ENCODE measurements around the gene SPATA19. TPM values are rescaled to one million over a fixed set of nuclear protein-coding genes. Genes with fewer than 3 reads are reported as not detected.

SPATA19 gene
- total RNA-seq, 1 experiment from 2014 or later, result not detected

DNA sequence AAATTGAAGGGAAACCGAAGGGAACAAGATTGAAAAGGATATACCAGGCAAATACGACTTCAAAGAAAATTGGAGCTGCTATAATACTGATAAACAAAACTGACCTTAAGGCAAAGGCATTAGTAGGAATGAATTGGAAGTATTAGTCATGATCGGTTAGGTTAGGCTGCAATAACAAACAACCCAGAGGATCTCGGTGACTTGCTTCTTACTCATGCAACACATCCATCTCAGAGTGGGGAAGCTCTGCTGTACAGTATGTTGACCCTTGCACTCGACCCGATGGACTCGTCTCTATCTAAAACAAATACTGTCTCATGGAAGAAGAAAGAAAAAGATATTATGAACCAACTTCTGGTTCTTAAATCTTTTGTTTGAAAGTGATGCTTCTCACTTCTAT lies 42.3 kb downstream of the SPATA19 start:
- H3K4me3 ChIP-seq (ENCODE audit: low read depth in 2 of 2, low read length in 2 of 2), result no peak overlapping the region
- BruUV-seq (replicated peaks), result no TSS peak
- in situ Hi-C loops (cut with HindIII; ENCODE audit: low pct_unique_long_range_greater_than_20kb, low sequenced_read_pairs), result no loop called here
- no peak for ATAC-seq
- 0 out of 2 replicates have a peak, but pooled peaks cover 2% of the 10 kb centered on the region for H3K27me3 ChIP-seq (ENCODE audit: control insufficient read depth, insufficient read depth, low read length)
- no peak for TF ChIP-seq TCF7L2 (IDR thresholded peaks at IDR 0.05; ENCODE audit: low read depth, low read length)
- TF ChIP-seq, protein P1, sequence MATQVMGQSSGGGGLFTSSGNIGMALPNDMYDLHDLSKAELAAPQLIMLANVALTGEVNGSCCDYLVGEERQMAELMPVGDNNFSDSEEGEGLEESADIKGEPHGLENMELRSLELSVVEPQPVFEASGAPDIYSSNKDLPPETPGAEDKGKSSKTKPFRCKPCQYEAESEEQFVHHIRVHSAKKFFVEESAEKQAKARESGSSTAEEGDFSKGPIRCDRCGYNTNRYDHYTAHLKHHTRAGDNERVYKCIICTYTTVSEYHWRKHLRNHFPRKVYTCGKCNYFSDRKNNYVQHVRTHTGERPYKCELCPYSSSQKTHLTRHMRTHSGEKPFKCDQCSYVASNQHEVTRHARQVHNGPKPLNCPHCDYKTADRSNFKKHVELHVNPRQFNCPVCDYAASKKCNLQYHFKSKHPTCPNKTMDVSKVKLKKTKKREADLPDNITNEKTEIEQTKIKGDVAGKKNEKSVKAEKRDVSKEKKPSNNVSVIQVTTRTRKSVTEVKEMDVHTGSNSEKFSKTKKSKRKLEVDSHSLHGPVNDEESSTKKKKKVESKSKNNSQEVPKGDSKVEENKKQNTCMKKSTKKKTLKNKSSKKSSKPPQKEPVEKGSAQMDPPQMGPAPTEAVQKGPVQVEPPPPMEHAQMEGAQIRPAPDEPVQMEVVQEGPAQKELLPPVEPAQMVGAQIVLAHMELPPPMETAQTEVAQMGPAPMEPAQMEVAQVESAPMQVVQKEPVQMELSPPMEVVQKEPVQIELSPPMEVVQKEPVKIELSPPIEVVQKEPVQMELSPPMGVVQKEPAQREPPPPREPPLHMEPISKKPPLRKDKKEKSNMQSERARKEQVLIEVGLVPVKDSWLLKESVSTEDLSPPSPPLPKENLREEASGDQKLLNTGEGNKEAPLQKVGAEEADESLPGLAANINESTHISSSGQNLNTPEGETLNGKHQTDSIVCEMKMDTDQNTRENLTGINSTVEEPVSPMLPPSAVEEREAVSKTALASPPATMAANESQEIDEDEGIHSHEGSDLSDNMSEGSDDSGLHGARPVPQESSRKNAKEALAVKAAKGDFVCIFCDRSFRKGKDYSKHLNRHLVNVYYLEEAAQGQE (IDR thresholded peaks at IDR 0.05; ENCODE audit: insufficient read depth in 1 of 2, low read depth in 2 of 2, low read length in 1 of 2), result no peak
- TF ChIP-seq, protein P2, sequence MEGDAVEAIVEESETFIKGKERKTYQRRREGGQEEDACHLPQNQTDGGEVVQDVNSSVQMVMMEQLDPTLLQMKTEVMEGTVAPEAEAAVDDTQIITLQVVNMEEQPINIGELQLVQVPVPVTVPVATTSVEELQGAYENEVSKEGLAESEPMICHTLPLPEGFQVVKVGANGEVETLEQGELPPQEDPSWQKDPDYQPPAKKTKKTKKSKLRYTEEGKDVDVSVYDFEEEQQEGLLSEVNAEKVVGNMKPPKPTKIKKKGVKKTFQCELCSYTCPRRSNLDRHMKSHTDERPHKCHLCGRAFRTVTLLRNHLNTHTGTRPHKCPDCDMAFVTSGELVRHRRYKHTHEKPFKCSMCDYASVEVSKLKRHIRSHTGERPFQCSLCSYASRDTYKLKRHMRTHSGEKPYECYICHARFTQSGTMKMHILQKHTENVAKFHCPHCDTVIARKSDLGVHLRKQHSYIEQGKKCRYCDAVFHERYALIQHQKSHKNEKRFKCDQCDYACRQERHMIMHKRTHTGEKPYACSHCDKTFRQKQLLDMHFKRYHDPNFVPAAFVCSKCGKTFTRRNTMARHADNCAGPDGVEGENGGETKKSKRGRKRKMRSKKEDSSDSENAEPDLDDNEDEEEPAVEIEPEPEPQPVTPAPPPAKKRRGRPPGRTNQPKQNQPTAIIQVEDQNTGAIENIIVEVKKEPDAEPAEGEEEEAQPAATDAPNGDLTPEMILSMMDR (IDR thresholded peaks at IDR 0.05), result no peak
- no peak for TF ChIP-seq POLR2AphosphoS5 (IDR thresholded peaks at IDR 0.05; ENCODE audit: low read depth, low read length)
- H3K4me1 ChIP-seq (ENCODE audit: control insufficient read depth, insufficient read depth, low read length), result no peaks in the 10 kb centered on the region
- H3K36me3 ChIP-seq (ENCODE audit: control insufficient read depth, insufficient read depth, low read length), result no peaks in the 10 kb centered on the region
- no peak for DNase-seq (ENCODE audit: low read depth, low spot score)
- intact Hi-C loops (cut with micrococcal nuclease; ENCODE audit: unreplicated experiment), result loop anchor here (1.0 kb wide), 1 partner anchor 44 kb away; no protein-coding TSS in a partner anchor
- ChIA-PET CTCF (no interaction called here), POLR2A (no interaction called here)
- no peaks in the 10 kb centered on the region for H3K9me3 ChIP-seq (ENCODE audit: control insufficient read depth, insufficient read depth, low read depth, low read length)
- H3K27ac ChIP-seq (ENCODE audit: low read length), result no peak overlapping the region

DNA sequence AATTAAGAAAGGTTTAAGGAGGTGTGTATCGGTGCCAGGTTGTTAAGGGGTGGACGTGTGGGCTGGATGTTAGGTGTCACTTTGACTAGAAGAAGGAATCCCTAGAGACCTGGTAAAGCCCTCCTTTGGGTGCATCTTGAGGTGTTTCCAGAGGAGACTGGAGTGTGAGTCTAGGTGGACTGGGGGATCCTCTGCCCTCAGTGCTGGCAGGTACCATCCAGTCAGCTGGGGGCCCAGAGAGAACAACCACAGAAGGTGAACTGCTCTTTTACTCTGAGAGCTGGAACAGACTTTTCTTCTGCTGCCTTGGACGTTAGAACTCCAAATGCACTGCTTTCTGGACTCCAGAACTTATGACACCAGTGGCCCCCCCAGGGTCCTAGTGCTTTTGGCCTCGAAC lies 44.0 kb downstream of the SPATA19 start:
- Histone ChIP-seq H3K9me3 (ENCODE audit: control insufficient read depth, insufficient read depth, low read depth, low read length) (no peaks in the 10 kb centered on the region), H3K4me1 (ENCODE audit: control insufficient read depth, insufficient read depth, low read length) (no peaks in the 10 kb centered on the region), H3K4me3 (ENCODE audit: low read depth in 2 of 2, low read length in 2 of 2) (no peak overlapping the region), H3K36me3 (ENCODE audit: control insufficient read depth, insufficient read depth, low read length) (no peaks in the 10 kb centered on the region), H3K27me3 (ENCODE audit: control insufficient read depth, insufficient read depth, low read length) (0 out of 2 replicates have a peak, but pooled peaks cover 2% of the 10 kb centered on the region), H3K27ac (ENCODE audit: low read length) (no peak overlapping the region)
- ATAC-seq, result no peak
- POLR2A ChIA-PET, result no interaction called here
- BruUV-seq (replicated peaks), result no TSS peak
- CTCF ChIA-PET, result no interaction called here
- intact Hi-C loops (cut with micrococcal nuclease; ENCODE audit: unreplicated experiment) (no loop called here), in situ Hi-C loops (cut with HindIII; ENCODE audit: low pct_unique_long_range_greater_than_20kb, low sequenced_read_pairs) (no loop called here)
- no peak for TF ChIP-seq SIN3A (IDR thresholded peaks at IDR 0.05; ENCODE audit: borderline replicate concordance, insufficient read depth, low read depth, low read length)
- TF ChIP-seq, protein P1 (IDR thresholded peaks at IDR 0.05; ENCODE audit: insufficient read depth in 1 of 2, low read depth in 2 of 2, low read length in 1 of 2), result no peak
- TF ChIP-seq, protein P2 (IDR thresholded peaks at IDR 0.05), result no peak
- no peak for TF ChIP-seq POLR2AphosphoS5 (IDR thresholded peaks at IDR 0.05; ENCODE audit: low read depth, low read length)
- DNase-seq (ENCODE audit: low read depth, low spot score), result no peak
